ENCODE measurements around the gene CFAP92.

- TF ChIP-seq CTCF (IDR thresholded peaks at IDR 0.05) = no peak
- TF ChIP-seq POLR2A (IDR thresholded peaks at IDR 0.05) = no peak
Observed at GRCh38 chr3:129022114-129023007, 28.5 kb upstream of the CFAP92 start.

All from testis (tissue), 2 donors.